ENCODE results near the gene SRPK1. TPM values are rescaled to one million over a fixed set of nuclear protein-coding genes. Genes with fewer than 3 reads are reported as not detected.

The SRPK1 gene
- total RNA-seq = 46.1 and 77.3 TPM in 2 replicates

DNA sequence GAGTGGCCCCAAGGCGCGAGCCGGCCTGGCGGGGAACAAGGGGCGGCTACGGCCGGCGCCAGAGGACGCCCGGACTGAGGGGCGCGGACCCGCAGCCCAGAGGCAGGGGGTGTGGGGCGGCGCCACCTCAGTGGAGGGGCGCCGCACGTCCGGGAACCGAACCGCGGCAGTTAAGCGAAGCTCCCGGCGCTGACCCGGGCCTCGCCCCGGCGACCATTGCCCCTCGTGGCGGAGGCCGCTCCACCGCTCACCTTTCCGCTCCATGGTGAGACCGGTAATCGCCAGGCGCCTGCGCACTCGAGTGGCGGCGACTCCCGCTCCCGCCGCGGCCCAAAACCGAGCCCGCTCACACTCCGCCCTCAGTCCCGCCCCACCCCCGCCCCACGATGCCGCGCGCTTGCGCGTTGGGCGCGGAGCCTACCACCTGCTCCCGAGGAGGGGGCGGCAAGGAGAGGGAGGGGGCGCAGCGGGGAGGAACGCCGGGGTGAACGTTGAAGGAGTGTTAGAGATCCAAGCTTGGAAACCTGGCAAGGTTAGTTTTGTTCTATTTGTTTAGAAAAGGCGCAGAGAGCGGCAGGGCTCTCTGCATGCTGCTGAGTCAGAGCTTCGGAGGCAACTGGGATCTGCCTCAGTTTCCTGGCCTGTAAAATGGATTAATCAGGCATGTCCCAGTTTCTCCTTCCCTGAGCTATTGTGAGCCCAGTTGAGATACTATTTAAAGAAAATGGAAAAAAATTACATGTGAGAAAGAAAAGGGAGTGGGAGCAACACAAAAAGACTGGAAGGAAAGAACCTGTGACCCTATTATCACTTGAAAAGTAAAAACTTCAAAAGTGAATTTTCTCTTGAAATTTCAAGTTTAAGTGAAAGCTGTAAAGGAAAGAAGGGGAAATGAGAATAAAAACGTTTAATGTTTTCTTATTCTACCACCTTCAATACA, at the start of gene SRPK1:
Gene SRPK1 (minus strand): TSS at position 306 of the 940 bp plus-strand sequence. CDS start 42 bp downstream, at position 264.

DNA sequence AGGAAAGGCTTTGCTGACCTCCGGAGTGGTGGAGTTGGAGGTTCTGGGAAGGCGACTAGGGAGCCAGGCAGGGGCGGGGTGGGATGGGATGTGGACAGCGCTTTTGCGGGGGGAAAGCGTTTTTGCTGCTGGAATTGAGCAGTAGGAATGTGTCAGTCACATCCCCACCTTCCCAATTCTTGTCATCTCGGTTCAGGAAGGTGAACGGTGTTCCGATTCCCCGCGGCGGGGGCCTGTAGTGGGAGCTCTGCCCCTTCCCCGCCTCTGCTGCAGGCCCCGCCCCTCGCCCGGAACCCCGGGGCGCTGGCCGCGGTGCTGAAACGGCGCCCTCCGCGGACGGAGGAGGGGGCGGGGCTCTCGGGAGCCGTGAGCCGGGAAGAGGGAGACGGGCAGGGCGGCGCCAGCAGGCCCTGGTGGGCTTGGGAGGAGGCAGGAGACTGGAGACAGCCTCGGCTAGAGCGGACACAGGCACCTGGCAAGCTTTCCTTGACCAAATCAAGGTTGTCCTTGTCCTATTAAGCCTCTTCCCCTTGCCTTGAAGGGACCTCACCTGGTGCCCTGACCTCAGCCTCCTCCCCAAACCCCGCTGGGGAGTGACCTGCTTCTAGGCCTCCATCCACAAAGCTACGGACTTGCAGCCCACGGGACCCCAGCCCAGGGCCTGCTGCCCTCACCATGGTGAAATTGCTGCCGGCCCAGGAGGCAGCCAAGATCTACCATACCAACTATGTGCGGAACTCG, 115.7 kb downstream of the SRPK1 start, which contains the start of gene LHFPL5:
Gene LHFPL5 (plus strand): TSS at position 357 of the 741 bp plus-strand sequence. CDS start 319 bp downstream, at position 676.

Other genes with a start within 250 kb of the SRPK1 start
- 179 and 203 TPM in 2 replicates for gene FKBP5, start 232.2 kb downstream of the SRPK1 start, total RNA-seq
- 0.86 and 0.89 TPM in 2 replicates for gene ARMC12, start 184.1 kb downstream of the SRPK1 start, total RNA-seq
- not detected in 2 replicates for gene CLPSL2, start 144.5 kb downstream of the SRPK1 start, total RNA-seq
- not detected in 2 replicates for gene CLPSL1, start 140.1 kb downstream of the SRPK1 start, total RNA-seq
- not detected in 2 replicates for gene CLPS, start 123.8 kb downstream of the SRPK1 start, total RNA-seq
- gene LHFPL5, start 115.7 kb downstream of the SRPK1 start, total RNA-seq = not detected in 2 replicates
- not detected in 2 replicates for gene SLC26A8, start 103.5 kb upstream of the SRPK1 start, total RNA-seq
- 38.9 and 53.9 TPM in 2 replicates for gene MAPK14, start 106.7 kb upstream of the SRPK1 start, total RNA-seq
- 17.9 TPM in 2 replicates for gene MAPK13, start 209.4 kb upstream of the SRPK1 start, total RNA-seq

All from myometrial cell (primary cell).